H1 (cell line): ENCODE measurements around the gene FGD6.

Source experiments
- EP300 ChIP-seq, 2 experiments: IDR thresholded peaks; 1 replicate in 1 of 2; 2 replicates in 1 of 2; pipeline ENCODE4 v1.6.1; 2011 to 2012; ENCODE audit warnings: low read depth in 2 of 2, low read length in 2 of 2, mild to moderate bottlenecking in 2 of 2, borderline replicate concordance in 1 of 2, inconsistent platforms in 1 of 2, moderate library complexity in 1 of 2
- EZH2 ChIP-seq: fragments of 200-600 bp; sonication (generic); IDR thresholded peaks from 2 replicates; pipeline ENCODE4 v1.7.1; 2012; ENCODE audit warnings: low read depth, mild to moderate bottlenecking, moderate library complexity, low read length, inconsistent platforms; ENCODE audit not compliant: severe bottlenecking
- JUN ChIP-seq: IDR thresholded peaks from 2 replicates; pipeline ENCODE4 v1.6.1; 2011; ENCODE audit warnings: low read depth, mild to moderate bottlenecking, improper control_type of control experiment, low read length
- POLR2A ChIP-seq, 2 experiments: IDR thresholded peaks; 1 replicate in 1 of 2; 2 replicates in 1 of 2; pipeline ENCODE4 v1.6.1; 2011; ENCODE audit warnings: low read depth in 2 of 2, low read length in 2 of 2, mild to moderate bottlenecking in 2 of 2; ENCODE audit errors: control extremely low read depth in 1 of 2
- RAD21 ChIP-seq, 2 experiments: IDR thresholded peaks in 1 of 2; conservative IDR thresholded peaks in 1 of 2; 2 replicates each; pipeline ENCODE4 v1.6.1; 2011; ENCODE audit warnings: low read depth in 2 of 2, low read length in 2 of 2, improper control_type of control experiment in 1 of 2, inconsistent platforms in 1 of 2, mild to moderate bottlenecking in 1 of 2, moderate library complexity in 1 of 2
- SP1 ChIP-seq: IDR thresholded peaks from 2 replicates; pipeline ENCODE4 v1.6.1; 2011; ENCODE audit warnings: low read depth, low read length
- SP2 ChIP-seq: IDR thresholded peaks from 2 replicates; pipeline ENCODE4 v1.6.1; 2012; ENCODE audit warnings: mild to moderate bottlenecking, low read length, inconsistent platforms
- TBP ChIP-seq: IDR thresholded peaks from 2 replicates; pipeline ENCODE4 v1.6.1; 2011; ENCODE audit warnings: low read depth, low read length, improper control_type of control experiment
- TF ChIP-seq, protein P1 (sequence below), 3 experiments: IDR thresholded peaks; 1 replicate in 2 of 3; 2 replicates in 1 of 3; pipeline versions ENCODE4 v1.5.1 to v1.6.1; 2011; ENCODE audit warnings: low read length in 3 of 3, mild to moderate bottlenecking in 3 of 3, inconsistent platforms in 2 of 3, low read depth in 1 of 3, moderate library complexity in 1 of 3; ENCODE audit not compliant: insufficient read depth in 1 of 3; ENCODE audit errors: control extremely low read depth in 1 of 3

DNA sequence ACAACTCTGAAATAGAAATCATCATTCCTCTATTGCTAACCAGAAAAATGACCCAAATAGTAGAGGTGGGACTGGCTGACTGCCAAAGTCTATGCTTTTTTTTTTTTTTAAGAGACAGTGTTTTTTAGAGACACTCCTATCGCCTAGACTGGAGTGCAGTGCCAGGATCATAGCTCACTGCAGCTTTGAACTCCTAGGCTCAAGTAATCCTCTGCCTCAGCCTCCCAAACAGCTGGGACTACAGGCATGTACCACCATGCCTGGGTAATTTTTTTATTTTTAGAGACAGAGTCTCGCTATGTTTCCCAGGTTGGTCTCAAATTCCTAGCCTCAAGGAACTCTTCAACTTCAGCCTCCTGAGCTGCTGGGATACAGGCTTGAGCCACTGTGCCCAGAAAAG, 163.1 kb downstream of the FGD6 start:
- TF ChIP-seq, protein P1, sequence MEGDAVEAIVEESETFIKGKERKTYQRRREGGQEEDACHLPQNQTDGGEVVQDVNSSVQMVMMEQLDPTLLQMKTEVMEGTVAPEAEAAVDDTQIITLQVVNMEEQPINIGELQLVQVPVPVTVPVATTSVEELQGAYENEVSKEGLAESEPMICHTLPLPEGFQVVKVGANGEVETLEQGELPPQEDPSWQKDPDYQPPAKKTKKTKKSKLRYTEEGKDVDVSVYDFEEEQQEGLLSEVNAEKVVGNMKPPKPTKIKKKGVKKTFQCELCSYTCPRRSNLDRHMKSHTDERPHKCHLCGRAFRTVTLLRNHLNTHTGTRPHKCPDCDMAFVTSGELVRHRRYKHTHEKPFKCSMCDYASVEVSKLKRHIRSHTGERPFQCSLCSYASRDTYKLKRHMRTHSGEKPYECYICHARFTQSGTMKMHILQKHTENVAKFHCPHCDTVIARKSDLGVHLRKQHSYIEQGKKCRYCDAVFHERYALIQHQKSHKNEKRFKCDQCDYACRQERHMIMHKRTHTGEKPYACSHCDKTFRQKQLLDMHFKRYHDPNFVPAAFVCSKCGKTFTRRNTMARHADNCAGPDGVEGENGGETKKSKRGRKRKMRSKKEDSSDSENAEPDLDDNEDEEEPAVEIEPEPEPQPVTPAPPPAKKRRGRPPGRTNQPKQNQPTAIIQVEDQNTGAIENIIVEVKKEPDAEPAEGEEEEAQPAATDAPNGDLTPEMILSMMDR (IDR thresholded peaks at IDR 0.05; ENCODE audit: control extremely low read depth in 1 of 3, insufficient read depth in 1 of 3, low read depth in 1 of 3, low read length in 3 of 3), result no peak
- TF ChIP-seq RAD21 (IDR thresholded peaks at IDR 0.05 in 1 of 2, conservative IDR thresholded peaks at IDR 0.05 in 1 of 2; ENCODE audit: low read depth in 2 of 2, low read length in 2 of 2) (no peak), TBP (no peak), SP2 (no peak), EZH2 (no peak), JUN (no peak), EP300 (IDR thresholded peaks at IDR 0.05; ENCODE audit: borderline replicate concordance in 1 of 2, low read depth in 2 of 2, low read length in 2 of 2) (no peak), SP1 (no peak), POLR2A (IDR thresholded peaks at IDR 0.05; ENCODE audit: control extremely low read depth in 1 of 2, low read depth in 2 of 2, low read length in 2 of 2) (no peak)
